WTC11 (cell line): Measurements from ENCODE around the gene FAM227A. TPM values are rescaled to one million over a fixed set of nuclear protein-coding genes. Genes with fewer than 3 reads are reported as not detected.

ENCODE experiments used
- ATAC-seq: fragments of 200-7000 bp; cut with Tn5 transposase; 2 replicates; pipeline ENCODE4 v1.10.0; 2021; ENCODE audit warnings: mild to moderate bottlenecking, moderate library complexity
- CTCF ChIA-PET: fragments of 300-600 bp; sonication (Branson Sonifier 250); formaldehyde crosslinking; loops from one replicate; lab custom pipeline; 2021; ENCODE audit warnings: antibody characterized with exemption; lab: Charles Lee
- POLR2A ChIA-PET: fragments of 350-600 bp; sonication (Branson Sonifier 250); formaldehyde crosslinking; loops from one replicate; lab custom pipeline; 2021; ENCODE audit warnings: antibody characterized with exemption; lab: Charles Lee
- DNase-seq: peaks from one replicate; pipeline ENCODE4 v3.0.0; 2021; ENCODE audit warnings: low spot score
- H3K27ac Mint-ChIP-seq: 2 replicates; pipeline ENCODE4 v1.8.0; 2021; ENCODE audit warnings: mixed read lengths
- H3K27me3 Mint-ChIP-seq: 2 replicates; pipeline ENCODE4 v1.8.0; 2021; ENCODE audit warnings: low read depth, mild to moderate bottlenecking, moderate library complexity, mixed read lengths
- H3K36me3 Mint-ChIP-seq: 2 replicates; pipeline ENCODE4 v1.8.0; 2021; ENCODE audit warnings: mixed read lengths
- H3K4me1 Mint-ChIP-seq: 2 replicates; pipeline ENCODE4 v1.8.0; 2022; ENCODE audit warnings: mixed read lengths
- H3K4me3 Mint-ChIP-seq: 2 replicates; pipeline ENCODE4 v1.8.0; 2021; ENCODE audit warnings: mild to moderate bottlenecking, moderate library complexity, mixed read lengths
- H3K9me3 Mint-ChIP-seq: 2 replicates; pipeline ENCODE4 v1.8.0; 2021; ENCODE audit warnings: mixed read lengths
- ATF1 ChIP-seq: sonication (generic); formaldehyde crosslinking; IDR thresholded peaks from 2 replicates; pipeline ENCODE4 v1.8.1; 2023; ENCODE audit warnings: mild to moderate bottlenecking, moderate library complexity, missing genetic modification reagents
- CREB1 ChIP-seq: sonication (generic); formaldehyde crosslinking; IDR thresholded peaks from 2 replicates; pipeline ENCODE4 v1.8.0; 2023; ENCODE audit warnings: mild to moderate bottlenecking, missing genetic modification reagents
- ELF4 ChIP-seq: sonication (generic); formaldehyde crosslinking; IDR thresholded peaks from 2 replicates; pipeline ENCODE4 v1.8.1; 2022; ENCODE audit warnings: low read depth, mild to moderate bottlenecking, moderate library complexity, missing genetic modification reagents
- ETV6 ChIP-seq: sonication (generic); formaldehyde crosslinking; IDR thresholded peaks from 2 replicates; pipeline ENCODE4 v1.8.1; 2022; ENCODE audit warnings: mild to moderate bottlenecking, missing genetic modification reagents
- FOXK1 ChIP-seq: sonication (generic); formaldehyde crosslinking; IDR thresholded peaks from 2 replicates; pipeline ENCODE4 v1.8.0; 2022; ENCODE audit warnings: mild to moderate bottlenecking, moderate library complexity, missing genetic modification reagents
- IRF2 ChIP-seq: sonication (generic); formaldehyde crosslinking; IDR thresholded peaks from 2 replicates; pipeline ENCODE4 v1.8.0; 2022; ENCODE audit warnings: low read depth, missing genetic modification reagents, borderline replicate concordance
- NFYB ChIP-seq: sonication (generic); formaldehyde crosslinking; conservative IDR thresholded peaks from 2 replicates; pipeline ENCODE4 v1.8.0; 2022; ENCODE audit warnings: low read depth, missing genetic modification reagents
- NR1H2 ChIP-seq: sonication (generic); formaldehyde crosslinking; IDR thresholded peaks from 2 replicates; pipeline ENCODE4 v1.9.0; 2021; ENCODE audit warnings: mild to moderate bottlenecking, moderate library complexity, missing genetic modification reagents
- TEAD4 ChIP-seq: sonication (generic); formaldehyde crosslinking; IDR thresholded peaks from 2 replicates; pipeline ENCODE4 v1.8.0; 2022; ENCODE audit warnings: mild to moderate bottlenecking, missing genetic modification reagents
- ZNF138 ChIP-seq: sonication (generic); formaldehyde crosslinking; conservative IDR thresholded peaks from 2 replicates; pipeline ENCODE4 v1.8.1; 2022; ENCODE audit warnings: mild to moderate bottlenecking, moderate library complexity, missing genetic modification reagents
- total RNA-seq: library from RNA; stranded (reverse); gene quantifications from 3 replicates; pipeline ENCODE4 v1.2.3, GENCODE V29; 2021
- TF ChIP-seq, protein P1 (sequence below): sonication (generic); formaldehyde crosslinking; IDR thresholded peaks from 2 replicates; pipeline ENCODE4 v1.8.1; 2023; ENCODE audit warnings: mild to moderate bottlenecking, missing genetic modification reagents
- TF ChIP-seq, protein P2 (sequence below): sonication (generic); formaldehyde crosslinking; IDR thresholded peaks from 2 replicates; pipeline ENCODE4 v1.8.0; 2023; ENCODE audit warnings: missing genetic modification reagents, mild to moderate bottlenecking, borderline replicate concordance
- TF ChIP-seq, protein P3 (sequence below): sonication (generic); formaldehyde crosslinking; IDR thresholded peaks from 2 replicates; pipeline ENCODE4 v1.8.1; 2023; ENCODE audit warnings: mild to moderate bottlenecking, missing genetic modification reagents, moderate library complexity
- TF ChIP-seq, protein P4 (sequence below): sonication (generic); formaldehyde crosslinking; IDR thresholded peaks from 2 replicates; pipeline ENCODE4 v1.8.1; 2023; ENCODE audit warnings: mild to moderate bottlenecking, missing genetic modification reagents
- TF ChIP-seq, protein P5 (sequence below): fragments of 250-450 bp; sonication (Bioruptor Pico); IDR thresholded peaks from 2 replicates; pipeline ENCODE4 v1.8.0; 2021; ENCODE audit warnings: mild to moderate bottlenecking
- TF ChIP-seq, protein P6 (sequence below): sonication (generic); formaldehyde crosslinking; IDR thresholded peaks from 2 replicates; pipeline ENCODE4 v1.8.0; 2022; ENCODE audit warnings: mild to moderate bottlenecking, missing genetic modification reagents
- TF ChIP-seq, protein P7 (sequence below): sonication (generic); formaldehyde crosslinking; IDR thresholded peaks from 2 replicates; pipeline ENCODE4 v1.8.1; 2022; ENCODE audit warnings: missing genetic modification reagents, borderline replicate concordance

The FAM227A gene
- total RNA-seq, 1 experiment from 2014 or later: 3.8 TPM

DNA sequence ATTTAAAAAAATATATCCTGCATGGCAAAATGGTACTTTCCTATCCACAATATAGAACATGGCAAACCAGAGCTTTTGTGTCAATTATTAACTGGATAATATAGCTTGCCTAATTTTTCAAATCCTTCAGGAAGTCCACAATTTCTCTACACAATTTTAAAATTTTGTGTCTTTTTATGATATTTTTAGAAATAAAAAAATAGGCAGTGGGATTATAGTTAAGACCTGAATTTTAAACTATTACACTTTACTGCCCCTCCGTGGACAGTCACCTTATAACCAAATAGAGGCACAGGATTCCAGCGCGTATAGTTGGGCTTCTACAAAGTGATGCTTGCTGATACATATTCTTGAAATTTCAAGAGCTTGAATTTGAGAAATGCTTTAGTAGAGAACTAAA, 84.1 kb downstream of the FAM227A start:
- ATAC-seq: no peak
- DNase-seq: no peak
- POLR2A ChIA-PET: interaction anchor here (0.5 kb wide), 1 partner anchor 71 kb away, joined by 4 read pairs; no protein-coding TSS in a partner anchor
- H3K36me3 Mint-ChIP-seq: no peaks in the 10 kb centered on the region
- TF ChIP-seq, protein P1, sequence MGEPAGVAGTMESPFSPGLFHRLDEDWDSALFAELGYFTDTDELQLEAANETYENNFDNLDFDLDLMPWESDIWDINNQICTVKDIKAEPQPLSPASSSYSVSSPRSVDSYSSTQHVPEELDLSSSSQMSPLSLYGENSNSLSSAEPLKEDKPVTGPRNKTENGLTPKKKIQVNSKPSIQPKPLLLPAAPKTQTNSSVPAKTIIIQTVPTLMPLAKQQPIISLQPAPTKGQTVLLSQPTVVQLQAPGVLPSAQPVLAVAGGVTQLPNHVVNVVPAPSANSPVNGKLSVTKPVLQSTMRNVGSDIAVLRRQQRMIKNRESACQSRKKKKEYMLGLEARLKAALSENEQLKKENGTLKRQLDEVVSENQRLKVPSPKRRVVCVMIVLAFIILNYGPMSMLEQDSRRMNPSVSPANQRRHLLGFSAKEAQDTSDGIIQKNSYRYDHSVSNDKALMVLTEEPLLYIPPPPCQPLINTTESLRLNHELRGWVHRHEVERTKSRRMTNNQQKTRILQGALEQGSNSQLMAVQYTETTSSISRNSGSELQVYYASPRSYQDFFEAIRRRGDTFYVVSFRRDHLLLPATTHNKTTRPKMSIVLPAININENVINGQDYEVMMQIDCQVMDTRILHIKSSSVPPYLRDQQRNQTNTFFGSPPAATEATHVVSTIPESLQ (CRISPR knock-in tag): no peak
- TF ChIP-seq ELF4 (CRISPR knock-in tag): no peak
- no peak for TF ChIP-seq NR1H2 (CRISPR knock-in tag)
- TF ChIP-seq CREB1 (CRISPR knock-in tag): no peak
- TF ChIP-seq ATF1 (CRISPR knock-in tag): no peak
- TF ChIP-seq, protein P2, sequence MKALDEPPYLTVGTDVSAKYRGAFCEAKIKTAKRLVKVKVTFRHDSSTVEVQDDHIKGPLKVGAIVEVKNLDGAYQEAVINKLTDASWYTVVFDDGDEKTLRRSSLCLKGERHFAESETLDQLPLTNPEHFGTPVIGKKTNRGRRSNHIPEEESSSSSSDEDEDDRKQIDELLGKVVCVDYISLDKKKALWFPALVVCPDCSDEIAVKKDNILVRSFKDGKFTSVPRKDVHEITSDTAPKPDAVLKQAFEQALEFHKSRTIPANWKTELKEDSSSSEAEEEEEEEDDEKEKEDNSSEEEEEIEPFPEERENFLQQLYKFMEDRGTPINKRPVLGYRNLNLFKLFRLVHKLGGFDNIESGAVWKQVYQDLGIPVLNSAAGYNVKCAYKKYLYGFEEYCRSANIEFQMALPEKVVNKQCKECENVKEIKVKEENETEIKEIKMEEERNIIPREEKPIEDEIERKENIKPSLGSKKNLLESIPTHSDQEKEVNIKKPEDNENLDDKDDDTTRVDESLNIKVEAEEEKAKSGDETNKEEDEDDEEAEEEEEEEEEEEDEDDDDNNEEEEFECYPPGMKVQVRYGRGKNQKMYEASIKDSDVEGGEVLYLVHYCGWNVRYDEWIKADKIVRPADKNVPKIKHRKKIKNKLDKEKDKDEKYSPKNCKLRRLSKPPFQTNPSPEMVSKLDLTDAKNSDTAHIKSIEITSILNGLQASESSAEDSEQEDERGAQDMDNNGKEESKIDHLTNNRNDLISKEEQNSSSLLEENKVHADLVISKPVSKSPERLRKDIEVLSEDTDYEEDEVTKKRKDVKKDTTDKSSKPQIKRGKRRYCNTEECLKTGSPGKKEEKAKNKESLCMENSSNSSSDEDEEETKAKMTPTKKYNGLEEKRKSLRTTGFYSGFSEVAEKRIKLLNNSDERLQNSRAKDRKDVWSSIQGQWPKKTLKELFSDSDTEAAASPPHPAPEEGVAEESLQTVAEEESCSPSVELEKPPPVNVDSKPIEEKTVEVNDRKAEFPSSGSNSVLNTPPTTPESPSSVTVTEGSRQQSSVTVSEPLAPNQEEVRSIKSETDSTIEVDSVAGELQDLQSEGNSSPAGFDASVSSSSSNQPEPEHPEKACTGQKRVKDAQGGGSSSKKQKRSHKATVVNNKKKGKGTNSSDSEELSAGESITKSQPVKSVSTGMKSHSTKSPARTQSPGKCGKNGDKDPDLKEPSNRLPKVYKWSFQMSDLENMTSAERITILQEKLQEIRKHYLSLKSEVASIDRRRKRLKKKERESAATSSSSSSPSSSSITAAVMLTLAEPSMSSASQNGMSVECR: no peak
- TF ChIP-seq, protein P3, sequence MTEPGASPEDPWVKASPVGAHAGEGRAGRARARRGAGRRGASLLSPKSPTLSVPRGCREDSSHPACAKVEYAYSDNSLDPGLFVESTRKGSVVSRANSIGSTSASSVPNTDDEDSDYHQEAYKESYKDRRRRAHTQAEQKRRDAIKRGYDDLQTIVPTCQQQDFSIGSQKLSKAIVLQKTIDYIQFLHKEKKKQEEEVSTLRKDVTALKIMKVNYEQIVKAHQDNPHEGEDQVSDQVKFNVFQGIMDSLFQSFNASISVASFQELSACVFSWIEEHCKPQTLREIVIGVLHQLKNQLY (CRISPR knock-in tag): no peak
- no peak for TF ChIP-seq TEAD4 (CRISPR knock-in tag)
- TF ChIP-seq, protein P4, sequence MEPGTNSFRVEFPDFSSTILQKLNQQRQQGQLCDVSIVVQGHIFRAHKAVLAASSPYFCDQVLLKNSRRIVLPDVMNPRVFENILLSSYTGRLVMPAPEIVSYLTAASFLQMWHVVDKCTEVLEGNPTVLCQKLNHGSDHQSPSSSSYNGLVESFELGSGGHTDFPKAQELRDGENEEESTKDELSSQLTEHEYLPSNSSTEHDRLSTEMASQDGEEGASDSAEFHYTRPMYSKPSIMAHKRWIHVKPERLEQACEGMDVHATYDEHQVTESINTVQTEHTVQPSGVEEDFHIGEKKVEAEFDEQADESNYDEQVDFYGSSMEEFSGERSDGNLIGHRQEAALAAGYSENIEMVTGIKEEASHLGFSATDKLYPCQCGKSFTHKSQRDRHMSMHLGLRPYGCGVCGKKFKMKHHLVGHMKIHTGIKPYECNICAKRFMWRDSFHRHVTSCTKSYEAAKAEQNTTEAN (CRISPR knock-in tag): no peak
- TF ChIP-seq, protein P5, sequence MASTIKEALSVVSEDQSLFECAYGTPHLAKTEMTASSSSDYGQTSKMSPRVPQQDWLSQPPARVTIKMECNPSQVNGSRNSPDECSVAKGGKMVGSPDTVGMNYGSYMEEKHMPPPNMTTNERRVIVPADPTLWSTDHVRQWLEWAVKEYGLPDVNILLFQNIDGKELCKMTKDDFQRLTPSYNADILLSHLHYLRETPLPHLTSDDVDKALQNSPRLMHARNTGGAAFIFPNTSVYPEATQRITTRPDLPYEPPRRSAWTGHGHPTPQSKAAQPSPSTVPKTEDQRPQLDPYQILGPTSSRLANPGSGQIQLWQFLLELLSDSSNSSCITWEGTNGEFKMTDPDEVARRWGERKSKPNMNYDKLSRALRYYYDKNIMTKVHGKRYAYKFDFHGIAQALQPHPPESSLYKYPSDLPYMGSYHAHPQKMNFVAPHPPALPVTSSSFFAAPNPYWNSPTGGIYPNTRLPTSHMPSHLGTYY (CRISPR knock-in tag): no peak
- no peak for TF ChIP-seq ZNF138 (CRISPR knock-in tag)
- TF ChIP-seq ETV6: no peak
- TF ChIP-seq, protein P6, sequence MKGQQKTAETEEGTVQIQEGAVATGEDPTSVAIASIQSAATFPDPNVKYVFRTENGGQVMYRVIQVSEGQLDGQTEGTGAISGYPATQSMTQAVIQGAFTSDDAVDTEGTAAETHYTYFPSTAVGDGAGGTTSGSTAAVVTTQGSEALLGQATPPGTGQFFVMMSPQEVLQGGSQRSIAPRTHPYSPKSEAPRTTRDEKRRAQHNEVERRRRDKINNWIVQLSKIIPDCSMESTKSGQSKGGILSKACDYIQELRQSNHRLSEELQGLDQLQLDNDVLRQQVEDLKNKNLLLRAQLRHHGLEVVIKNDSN (CRISPR knock-in tag): no peak
- TF ChIP-seq FOXK1 (CRISPR knock-in tag): no peak
- TF ChIP-seq, protein P7, sequence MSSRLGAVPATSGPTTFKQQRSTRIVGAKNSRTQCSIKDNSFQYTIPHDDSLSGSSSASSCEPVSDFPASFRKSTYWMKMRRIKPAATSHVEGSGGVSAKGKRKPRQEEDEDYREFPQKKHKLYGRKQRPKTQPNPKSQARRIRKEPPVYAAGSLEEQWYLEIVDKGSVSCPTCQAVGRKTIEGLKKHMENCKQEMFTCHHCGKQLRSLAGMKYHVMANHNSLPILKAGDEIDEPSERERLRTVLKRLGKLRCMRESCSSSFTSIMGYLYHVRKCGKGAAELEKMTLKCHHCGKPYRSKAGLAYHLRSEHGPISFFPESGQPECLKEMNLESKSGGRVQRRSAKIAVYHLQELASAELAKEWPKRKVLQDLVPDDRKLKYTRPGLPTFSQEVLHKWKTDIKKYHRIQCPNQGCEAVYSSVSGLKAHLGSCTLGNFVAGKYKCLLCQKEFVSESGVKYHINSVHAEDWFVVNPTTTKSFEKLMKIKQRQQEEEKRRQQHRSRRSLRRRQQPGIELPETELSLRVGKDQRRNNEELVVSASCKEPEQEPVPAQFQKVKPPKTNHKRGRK (CRISPR knock-in tag): no peak
- no peak for TF ChIP-seq NFYB
- no peak for TF ChIP-seq IRF2 (CRISPR knock-in tag)
- CTCF ChIA-PET: interaction anchor here (0.8 to 1.5 kb wide), 3 partner anchors 49 to 131 kb away, joined by 3 to 4 read pairs (median 3); no protein-coding TSS in a partner anchor
- H3K27me3 Mint-ChIP-seq: peaks cover 8% of the 10 kb centered on the region
- H3K27ac Mint-ChIP-seq: no peak overlapping the region
- no peaks in the 10 kb centered on the region for H3K9me3 Mint-ChIP-seq
- H3K4me1 Mint-ChIP-seq: peaks cover 23% of the 10 kb centered on the region
- H3K4me3 Mint-ChIP-seq: no peak overlapping the region
